Measurements from ENCODE around the gene IGFALS.

- no peak for TF ChIP-seq CTCF (IDR thresholded peaks at IDR 0.05; ENCODE audit: extremely low read depth in 1 of 2, insufficient read depth in 1 of 2, low read depth in 1 of 2, low read length in 2 of 2)
- no peak for TF ChIP-seq JUN (IDR thresholded peaks at IDR 0.05; ENCODE audit: borderline replicate concordance, insufficient read depth, insufficient read length, low read depth)
- no peak for TF ChIP-seq POLR2A (IDR thresholded peaks at IDR 0.05; ENCODE audit: low read depth, low read length)
- TF ChIP-seq EZH2 (IDR thresholded peaks at IDR 0.05; ENCODE audit: borderline replicate concordance, low read depth, low read length, severe bottlenecking): no peak
- TF ChIP-seq MYC (IDR thresholded peaks at IDR 0.05; ENCODE audit: low read depth, low read length): no peak
These were observed 40.6 kb upstream of the IGFALS start for GRCh38 chr16:1834096-1834495.

Data from endothelial cell of umbilical vein (primary cell).